Measurements from ENCODE around the gene ZBTB11. TPM values are rescaled to one million over a fixed set of nuclear protein-coding genes. Genes with fewer than 3 reads are reported as not detected.

ZBTB11 gene
- total RNA-seq, 1 experiment from 2014 or later = 36.5 TPM

DNA sequence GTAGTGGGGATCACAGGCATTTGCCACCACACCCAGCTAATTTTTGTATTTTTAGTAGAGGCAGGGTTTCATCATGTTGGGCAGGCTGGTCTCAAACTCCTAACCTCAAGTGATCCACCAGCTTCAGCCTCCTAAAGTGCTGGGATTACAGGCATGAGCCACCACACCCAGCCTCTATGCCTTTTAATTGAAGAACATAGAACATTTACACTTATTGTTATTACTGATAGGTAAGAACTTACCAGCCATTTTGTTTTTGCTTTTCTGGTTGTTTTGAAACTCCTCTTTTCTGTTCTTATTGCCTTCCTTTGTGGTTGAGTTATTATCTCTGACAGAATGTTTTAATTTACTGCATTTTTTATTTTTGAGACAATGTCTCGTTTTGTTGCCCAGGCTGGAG, 73.7 kb downstream of the ZBTB11 start:
- TF ChIP-seq, protein P1, sequence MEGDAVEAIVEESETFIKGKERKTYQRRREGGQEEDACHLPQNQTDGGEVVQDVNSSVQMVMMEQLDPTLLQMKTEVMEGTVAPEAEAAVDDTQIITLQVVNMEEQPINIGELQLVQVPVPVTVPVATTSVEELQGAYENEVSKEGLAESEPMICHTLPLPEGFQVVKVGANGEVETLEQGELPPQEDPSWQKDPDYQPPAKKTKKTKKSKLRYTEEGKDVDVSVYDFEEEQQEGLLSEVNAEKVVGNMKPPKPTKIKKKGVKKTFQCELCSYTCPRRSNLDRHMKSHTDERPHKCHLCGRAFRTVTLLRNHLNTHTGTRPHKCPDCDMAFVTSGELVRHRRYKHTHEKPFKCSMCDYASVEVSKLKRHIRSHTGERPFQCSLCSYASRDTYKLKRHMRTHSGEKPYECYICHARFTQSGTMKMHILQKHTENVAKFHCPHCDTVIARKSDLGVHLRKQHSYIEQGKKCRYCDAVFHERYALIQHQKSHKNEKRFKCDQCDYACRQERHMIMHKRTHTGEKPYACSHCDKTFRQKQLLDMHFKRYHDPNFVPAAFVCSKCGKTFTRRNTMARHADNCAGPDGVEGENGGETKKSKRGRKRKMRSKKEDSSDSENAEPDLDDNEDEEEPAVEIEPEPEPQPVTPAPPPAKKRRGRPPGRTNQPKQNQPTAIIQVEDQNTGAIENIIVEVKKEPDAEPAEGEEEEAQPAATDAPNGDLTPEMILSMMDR (IDR thresholded peaks at IDR 0.05; ENCODE audit: unreplicated experiment) = no peak
- no peak for DNase-seq
- no TSS peak for BruUV-seq (replicated peaks)
- no peaks in the 10 kb centered on the region for H3K27me3 Mint-ChIP-seq (ENCODE audit: unreplicated experiment)
- CTCF ChIA-PET = no interaction called here
- no peak overlapping the region for H3K27ac Mint-ChIP-seq (ENCODE audit: unreplicated experiment)
- peaks cover 8% of the 10 kb centered on the region for H3K36me3 Mint-ChIP-seq (ENCODE audit: insufficient read depth, unreplicated experiment)
- no peaks in the 10 kb centered on the region for H3K4me1 Mint-ChIP-seq (ENCODE audit: low read depth, unreplicated experiment)
- no peak overlapping the region for H3K4me3 Mint-ChIP-seq (ENCODE audit: low read depth, unreplicated experiment)
- H3K9me3 Mint-ChIP-seq (ENCODE audit: low read depth, unreplicated experiment) = no peaks in the 10 kb centered on the region
- intact Hi-C loops (cut with micrococcal nuclease; ENCODE audit: unreplicated experiment) = no loop called here

GRCh38 chr3:101602731-101603130, 74.2 kb downstream of the ZBTB11 start:
- Mint-ChIP-seq H3K9me3 (ENCODE audit: low read depth, unreplicated experiment) (no peaks in the 10 kb centered on the region), H3K4me1 (ENCODE audit: low read depth, unreplicated experiment) (no peaks in the 10 kb centered on the region), H3K4me3 (ENCODE audit: low read depth, unreplicated experiment) (no peak overlapping the region), H3K27ac (ENCODE audit: unreplicated experiment) (no peak overlapping the region), H3K36me3 (ENCODE audit: insufficient read depth, unreplicated experiment) (peaks cover 8% of the 10 kb centered on the region), H3K27me3 (ENCODE audit: unreplicated experiment) (no peaks in the 10 kb centered on the region)
- no TSS peak for BruUV-seq (replicated peaks)
- no peak for DNase-seq
- CTCF ChIA-PET = no interaction called here
- TF ChIP-seq, protein P1 (IDR thresholded peaks at IDR 0.05; ENCODE audit: unreplicated experiment) = no peak
- intact Hi-C loops (cut with micrococcal nuclease; ENCODE audit: unreplicated experiment) = no loop called here

Other genes starting within 250 kb of the ZBTB11 start
- gene SENP7, start 163.9 kb downstream of the ZBTB11 start, total RNA-seq (2022) = 11.9 and 12.0 TPM in 2 replicates
- gene TRMT10C, start 115.3 kb downstream of the ZBTB11 start, total RNA-seq (2022) = 29.7 and 30.7 TPM in 2 replicates
- gene PCNP, start 103.0 kb downstream of the ZBTB11 start, total RNA-seq (2022) = 135 and 147 TPM in 2 replicates
- gene RPL24, start 9.6 kb upstream of the ZBTB11 start, total RNA-seq (2022) = 587 and 599 TPM in 2 replicates
- gene CEP97, start 47.5 kb upstream of the ZBTB11 start, total RNA-seq (2022) = 5.4 and 6.4 TPM in 2 replicates
- gene NXPE3, start 102.1 kb upstream of the ZBTB11 start, total RNA-seq (2022) = 3.0 and 3.1 TPM in 2 replicates
- gene NFKBIZ, start 172.4 kb upstream of the ZBTB11 start, total RNA-seq (2022) = 217 and 227 TPM in 2 replicates